Fibroblast of lung (primary cell): ENCODE results near the gene SENP2. TPM values are rescaled to one million over a fixed set of nuclear protein-coding genes. Genes with fewer than 3 reads are reported as not detected.
A peak's percentile ranks its signal among the peaks of the same experiment; 100 is the strongest.

Experiments used
- DNase-seq, 2 donors: peaks; one replicate each; pipeline versions ENCODE4 v3.0.0 to v3.0.0-alpha.2; 2010; ENCODE audit warnings: low read depth in 2 of 2
- H2AFZ ChIP-seq: 2 replicates; pipeline ENCODE4 v1.5.1; 2012; ENCODE audit warnings: low read length, control low read depth, inconsistent platforms
- H3K27ac ChIP-seq: 2 replicates; pipeline ENCODE4 v1.5.1; 2011; ENCODE audit warnings: low read length, control low read depth; ENCODE audit not compliant: insufficient read depth
- H3K27me3 ChIP-seq: 2 replicates; pipeline ENCODE4 v1.5.1; 2011; ENCODE audit warnings: mild to moderate bottlenecking, low read length; ENCODE audit not compliant: control insufficient read depth, insufficient read depth
- H3K36me3 ChIP-seq: 2 replicates; pipeline ENCODE4 v1.5.1; 2011; ENCODE audit warnings: low read length; ENCODE audit not compliant: control insufficient read depth, insufficient read depth
- H3K4me1 ChIP-seq: 2 replicates; pipeline ENCODE4 v1.5.1; 2011; ENCODE audit warnings: low read length; ENCODE audit not compliant: control insufficient read depth, insufficient read depth; ENCODE audit errors: extremely low read depth
- H3K4me2 ChIP-seq: 2 replicates; pipeline ENCODE4 v1.5.1; 2011; ENCODE audit warnings: low read length, control low read depth; ENCODE audit not compliant: insufficient read depth; ENCODE audit errors: extremely low read depth
- H3K4me3 ChIP-seq, 4 experiments: fragments of 200-600 bp in 1 of 4; sonication (generic) in 1 of 4; replicated peaks in 1 of 4; 2 replicates each; pipeline ENCODE4 v1.5.1; 2011 to 2016; ENCODE audit warnings: low read length in 4 of 4, low read depth in 3 of 4, mild to moderate bottlenecking in 3 of 4, control low read depth in 2 of 4, inconsistent platforms in 1 of 4, mixed read lengths in 1 of 4; ENCODE audit not compliant: insufficient read depth in 1 of 4; ENCODE audit errors: control extremely low read depth in 1 of 4
- H3K79me2 ChIP-seq: 2 replicates; pipeline ENCODE4 v1.5.1; 2012; ENCODE audit warnings: mild to moderate bottlenecking, low read length, inconsistent platforms; ENCODE audit not compliant: control insufficient read depth, insufficient read depth
- H3K9ac ChIP-seq: 2 replicates; pipeline ENCODE4 v1.5.1; 2011; ENCODE audit warnings: mild to moderate bottlenecking, low read length, control low read depth; ENCODE audit not compliant: insufficient read depth
- H3K9me3 ChIP-seq: 2 replicates; pipeline ENCODE4 v1.5.1; 2012; ENCODE audit warnings: low read depth, low read length; ENCODE audit not compliant: control insufficient read depth, insufficient read depth
- H4K20me1 ChIP-seq: 2 replicates; pipeline ENCODE4 v1.5.1; 2011; ENCODE audit warnings: low read length; ENCODE audit not compliant: control insufficient read depth, insufficient read depth; ENCODE audit errors: extremely low read depth
- CTCF ChIP-seq, 2 donors: IDR thresholded peaks in 1 of 2; conservative IDR thresholded peaks in 1 of 2; 1 replicate in 1 of 2; 2 replicates in 1 of 2; pipeline ENCODE4 v1.5.1; 2011 to 2012; ENCODE audit warnings: low read length in 2 of 2, control low read depth in 1 of 2, inconsistent platforms in 1 of 2, low read depth in 1 of 2, mild to moderate bottlenecking in 1 of 2
- EZH2 ChIP-seq: IDR thresholded peaks from 2 replicates; pipeline ENCODE4 v1.5.1; 2012; ENCODE audit warnings: low read length, control low read depth, mild to moderate bottlenecking; ENCODE audit errors: missing control alignments
- polyA plus RNA-seq, 2 donors: library from polyadenylated mRNA; depleted of rRNA in 1 of 2; stranded (reverse) in 1 of 2; unstranded in 1 of 2; fragments of >200 nt; gene quantifications; 2 replicates each; pipeline ENCODE4 v1.2.1, GENCODE V29; 2011 to 2012; ENCODE audit warnings: missing spikeins in 1 of 2
- total RNA-seq: library from RNA; depleted of rRNA; stranded (reverse); fragments of >200 nt; gene quantifications from 2 replicates; pipeline ENCODE4 v1.2.1, GENCODE V29; 2014

The SENP2 gene
- total and polyA plus RNA-seq, 2 donors (not counting 1 experiment from before 2014, with no cell fraction given): 19.6 to 26.9 TPM

- Histone ChIP-seq H3K9me3 (no peaks in the 10 kb centered on the region), H4K20me1 (no peaks in the 10 kb centered on the region), H3K36me3 (peaks cover 25% of the 10 kb centered on the region), H3K27ac (no peak overlapping the region), H3K4me2 (no peak overlapping the region), H3K79me2 (no peaks in the 10 kb centered on the region), H3K4me3 (no peak overlapping the region), H3K27me3 (no peaks in the 10 kb centered on the region), H2AFZ (no peak overlapping the region), H3K4me1 (no peaks in the 10 kb centered on the region), H3K9ac (no peak overlapping the region)
- no peak for TF ChIP-seq CTCF (conservative IDR thresholded peaks at IDR 0.05 in 1 of 2, IDR thresholded peaks at IDR 0.05 in 1 of 2; ENCODE audit: low read depth in 1 of 2, low read length in 2 of 2)
- TF ChIP-seq EZH2: no peak
- DNase-seq: no peak
Observed at GRCh38 chr3:185647880-185648210, 61.8 kb downstream of the SENP2 start.

GRCh38 chr3:185648396-185648795 is 62.3 kb downstream of the SENP2 start:
- Histone ChIP-seq H3K4me1 (no peaks in the 10 kb centered on the region), H4K20me1 (no peaks in the 10 kb centered on the region), H2AFZ (no peak overlapping the region), H3K9ac (no peak overlapping the region), H3K4me2 (no peak overlapping the region), H3K36me3 (peaks cover 26% of the 10 kb centered on the region), H3K9me3 (no peaks in the 10 kb centered on the region), H3K27me3 (no peaks in the 10 kb centered on the region), H3K79me2 (no peaks in the 10 kb centered on the region), H3K4me3 (no peak overlapping the region), H3K27ac (no peak overlapping the region)
- no peak for TF ChIP-seq CTCF (conservative IDR thresholded peaks at IDR 0.05 in 1 of 2, IDR thresholded peaks at IDR 0.05 in 1 of 2; ENCODE audit: low read depth in 1 of 2, low read length in 2 of 2)
- no peak for TF ChIP-seq EZH2
- no peak for DNase-seq

GRCh38 chr3:185649414-185649813 is 63.3 kb downstream of the SENP2 start:
- Histone ChIP-seq H4K20me1 (no peaks in the 10 kb centered on the region), H3K36me3 (peaks cover 32% of the 10 kb centered on the region), H3K9ac (no peak overlapping the region), H3K4me3 (no peak overlapping the region), H3K4me2 (no peak overlapping the region), H3K4me1 (no peaks in the 10 kb centered on the region), H3K79me2 (no peaks in the 10 kb centered on the region), H3K27me3 (no peaks in the 10 kb centered on the region), H2AFZ (no peak overlapping the region), H3K27ac (no peak overlapping the region), H3K9me3 (no peaks in the 10 kb centered on the region)
- DNase-seq: peak in 1 of 2 donors; percentile 70
- TF ChIP-seq EZH2: no peak
- TF ChIP-seq CTCF (conservative IDR thresholded peaks at IDR 0.05 in 1 of 2, IDR thresholded peaks at IDR 0.05 in 1 of 2; ENCODE audit: low read depth in 1 of 2, low read length in 2 of 2): no peak
